Omental fat pad (tissue), 4 donors: ENCODE results near the gene GABARAPL2. TPM values are rescaled to one million over a fixed set of nuclear protein-coding genes. Genes with fewer than 3 reads are reported as not detected.

Source experiments
- ATAC-seq: fragments of 150-250 bp; one replicate; pipeline ENCODE4 v1.9.1; 2016; ENCODE audit warnings: mild to moderate bottlenecking, moderate library complexity; ENCODE audit not compliant: low FRiP score
- DNase-seq: peaks from one replicate; pipeline ENCODE4 v3.0.0-alpha.2; 2019; ENCODE audit warnings: low spot score
- total RNA-seq, 4 donors: library from RNA; depleted of rRNA; stranded (reverse); fragments of >200 nt; gene quantifications; one replicate each; pipeline ENCODE4 v1.1.0, GENCODE V29; 2016
- TF ChIP-seq, protein P1 (sequence below), 3 donors: fragments of 450-650 bp; IDR thresholded peaks; one replicate each; pipeline ENCODE4 v1.5.1; 2016 to 2017; ENCODE audit warnings: antibody characterized with exemption in 3 of 3, mild to moderate bottlenecking in 3 of 3, moderate library complexity in 2 of 3

Gene GABARAPL2, protein sequence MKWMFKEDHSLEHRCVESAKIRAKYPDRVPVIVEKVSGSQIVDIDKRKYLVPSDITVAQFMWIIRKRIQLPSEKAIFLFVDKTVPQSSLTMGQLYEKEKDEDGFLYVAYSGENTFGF
- 100 to 1,000 TPM in 1 of 4 donors, 10 to 100 TPM in 3; 76.9 to 119 (median 89.2) TPM for total RNA-seq

DNA sequence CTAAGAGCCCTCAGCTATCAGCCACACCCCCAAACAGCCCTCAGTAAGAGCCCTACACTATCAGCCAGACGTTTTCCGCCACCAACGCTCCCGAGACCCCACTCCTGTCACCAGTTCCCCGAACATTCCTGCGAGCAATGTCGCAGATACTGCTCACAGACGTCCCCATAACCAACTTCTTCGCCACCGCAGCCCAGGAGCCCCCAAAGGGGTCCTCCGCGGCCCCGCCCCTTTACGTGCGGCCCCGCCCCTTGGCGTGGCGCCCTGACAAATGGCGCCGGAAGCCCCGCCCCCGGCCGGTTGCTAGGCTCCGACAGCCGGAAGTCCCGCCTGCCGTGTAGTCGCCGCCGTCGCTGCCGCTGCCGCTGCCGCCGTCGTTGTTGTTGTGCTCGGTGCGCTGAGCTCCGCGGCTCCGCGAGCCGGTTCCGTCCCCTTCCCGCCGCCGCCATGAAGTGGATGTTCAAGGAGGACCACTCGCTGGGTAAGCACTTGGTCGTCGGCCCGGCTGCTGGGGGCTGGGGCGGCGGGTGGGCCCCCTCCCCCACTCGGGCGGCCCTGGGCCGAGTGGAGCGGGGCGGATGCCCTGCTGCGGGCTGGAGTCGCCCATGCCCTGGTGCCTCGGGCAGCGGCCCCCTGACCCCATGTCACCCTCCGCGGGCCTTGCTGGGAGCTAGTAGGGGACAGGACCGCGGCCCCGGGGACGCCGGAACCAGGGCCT is at the start of gene GABARAPL2:
GABARAPL2 (plus strand) TSS at position 340 of the 718 bp plus-strand sequence; CDS start at position 448, 108 bp downstream.
- DNase-seq = peak; percentile 69
- TF ChIP-seq, protein P1, sequence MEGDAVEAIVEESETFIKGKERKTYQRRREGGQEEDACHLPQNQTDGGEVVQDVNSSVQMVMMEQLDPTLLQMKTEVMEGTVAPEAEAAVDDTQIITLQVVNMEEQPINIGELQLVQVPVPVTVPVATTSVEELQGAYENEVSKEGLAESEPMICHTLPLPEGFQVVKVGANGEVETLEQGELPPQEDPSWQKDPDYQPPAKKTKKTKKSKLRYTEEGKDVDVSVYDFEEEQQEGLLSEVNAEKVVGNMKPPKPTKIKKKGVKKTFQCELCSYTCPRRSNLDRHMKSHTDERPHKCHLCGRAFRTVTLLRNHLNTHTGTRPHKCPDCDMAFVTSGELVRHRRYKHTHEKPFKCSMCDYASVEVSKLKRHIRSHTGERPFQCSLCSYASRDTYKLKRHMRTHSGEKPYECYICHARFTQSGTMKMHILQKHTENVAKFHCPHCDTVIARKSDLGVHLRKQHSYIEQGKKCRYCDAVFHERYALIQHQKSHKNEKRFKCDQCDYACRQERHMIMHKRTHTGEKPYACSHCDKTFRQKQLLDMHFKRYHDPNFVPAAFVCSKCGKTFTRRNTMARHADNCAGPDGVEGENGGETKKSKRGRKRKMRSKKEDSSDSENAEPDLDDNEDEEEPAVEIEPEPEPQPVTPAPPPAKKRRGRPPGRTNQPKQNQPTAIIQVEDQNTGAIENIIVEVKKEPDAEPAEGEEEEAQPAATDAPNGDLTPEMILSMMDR (IDR thresholded peaks at IDR 0.05) = no peak
- peak; percentile 89 for ATAC-seq

DNA sequence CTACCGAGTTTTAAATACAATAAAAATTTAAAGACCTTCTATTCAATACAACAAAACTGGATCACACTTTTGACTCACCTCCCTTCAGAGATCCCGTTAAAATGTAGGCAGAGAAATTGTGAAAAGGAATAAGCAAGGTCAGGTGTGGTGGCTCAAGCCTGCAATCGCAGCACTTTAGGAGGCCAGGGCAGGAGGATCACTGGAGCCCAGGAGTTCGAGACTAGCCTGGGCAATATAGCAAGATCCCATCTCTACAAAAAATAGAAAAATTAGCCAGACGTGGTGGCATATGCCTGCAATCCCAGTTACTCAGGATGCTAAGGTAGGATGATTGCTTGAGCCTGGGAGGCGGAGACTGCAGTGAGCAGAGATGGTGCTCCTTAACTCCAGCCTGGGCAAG is 47.0 kb upstream of the GABARAPL2 start:
- ATAC-seq (no peak), DNase-seq (no peak)
- TF ChIP-seq, protein P1 (IDR thresholded peaks at IDR 0.05) = no peak

DNA sequence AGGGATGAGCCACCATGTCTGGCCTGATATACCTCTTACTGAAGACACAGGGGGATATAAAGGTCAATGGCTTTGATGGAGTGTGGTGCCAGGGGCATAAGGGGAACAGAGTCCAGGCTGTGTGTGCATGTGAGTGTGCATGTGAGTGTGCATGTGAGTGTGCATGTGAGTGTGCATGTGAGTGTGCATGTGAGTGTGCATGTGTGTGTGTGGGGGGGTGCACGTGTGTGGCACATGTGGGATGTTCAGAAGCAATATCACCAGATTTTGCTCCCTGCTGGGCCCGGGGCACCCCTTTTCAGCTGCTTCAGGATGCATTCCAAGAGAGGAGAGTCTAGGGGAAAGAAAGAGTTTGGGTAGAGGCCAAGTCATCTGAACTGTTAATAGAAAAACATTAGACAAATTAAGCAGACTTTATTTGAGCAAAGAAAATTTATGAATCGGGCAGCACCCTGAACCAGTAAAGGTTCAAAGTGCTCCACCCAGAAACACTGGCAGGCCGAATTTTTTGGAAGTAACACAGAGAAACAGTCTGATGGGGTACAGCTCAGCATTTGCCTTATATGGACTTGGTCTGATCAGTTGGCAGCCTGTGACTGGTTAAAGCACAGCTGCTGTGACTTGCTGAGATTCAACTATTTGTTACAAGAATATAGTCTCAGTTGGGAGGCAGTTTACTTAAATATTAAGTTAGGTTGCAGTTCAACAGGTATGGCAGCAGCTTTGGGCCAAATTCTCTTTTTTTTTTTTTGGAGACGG is 40.0 kb upstream of the GABARAPL2 start:
- TF ChIP-seq, protein P1 (IDR thresholded peaks at IDR 0.05) = no peak
- no peak for DNase-seq

DNA sequence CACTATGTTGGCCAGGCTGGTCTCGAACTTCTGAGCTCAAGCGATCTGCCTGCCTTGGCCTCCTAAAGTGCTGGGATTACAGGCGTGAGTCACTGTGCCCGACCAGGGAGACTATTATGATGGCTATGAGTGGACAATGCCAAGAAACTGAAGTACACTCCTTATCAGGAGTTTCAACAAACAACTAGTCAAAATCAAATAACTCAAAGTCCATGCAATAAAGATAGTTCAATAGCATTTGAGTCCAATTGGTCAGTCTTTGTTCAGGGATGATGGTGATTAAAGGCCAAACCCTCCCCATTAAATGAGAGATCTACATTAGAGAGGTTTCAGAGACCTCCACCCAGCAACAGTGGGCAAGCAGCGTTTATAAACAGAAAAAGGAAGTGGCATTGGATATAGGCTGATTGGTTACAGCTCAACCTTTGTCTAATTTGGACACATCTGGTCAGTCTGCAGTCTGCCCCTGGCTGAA is 38.3 kb upstream of the GABARAPL2 start:
- DNase-seq (no peak), ATAC-seq (no peak)
- TF ChIP-seq, protein P1 (IDR thresholded peaks at IDR 0.05) = no peak

More for the DNA sequence above, 40.0 kb upstream of the GABARAPL2 start:
- no peak for ATAC-seq

DNA sequence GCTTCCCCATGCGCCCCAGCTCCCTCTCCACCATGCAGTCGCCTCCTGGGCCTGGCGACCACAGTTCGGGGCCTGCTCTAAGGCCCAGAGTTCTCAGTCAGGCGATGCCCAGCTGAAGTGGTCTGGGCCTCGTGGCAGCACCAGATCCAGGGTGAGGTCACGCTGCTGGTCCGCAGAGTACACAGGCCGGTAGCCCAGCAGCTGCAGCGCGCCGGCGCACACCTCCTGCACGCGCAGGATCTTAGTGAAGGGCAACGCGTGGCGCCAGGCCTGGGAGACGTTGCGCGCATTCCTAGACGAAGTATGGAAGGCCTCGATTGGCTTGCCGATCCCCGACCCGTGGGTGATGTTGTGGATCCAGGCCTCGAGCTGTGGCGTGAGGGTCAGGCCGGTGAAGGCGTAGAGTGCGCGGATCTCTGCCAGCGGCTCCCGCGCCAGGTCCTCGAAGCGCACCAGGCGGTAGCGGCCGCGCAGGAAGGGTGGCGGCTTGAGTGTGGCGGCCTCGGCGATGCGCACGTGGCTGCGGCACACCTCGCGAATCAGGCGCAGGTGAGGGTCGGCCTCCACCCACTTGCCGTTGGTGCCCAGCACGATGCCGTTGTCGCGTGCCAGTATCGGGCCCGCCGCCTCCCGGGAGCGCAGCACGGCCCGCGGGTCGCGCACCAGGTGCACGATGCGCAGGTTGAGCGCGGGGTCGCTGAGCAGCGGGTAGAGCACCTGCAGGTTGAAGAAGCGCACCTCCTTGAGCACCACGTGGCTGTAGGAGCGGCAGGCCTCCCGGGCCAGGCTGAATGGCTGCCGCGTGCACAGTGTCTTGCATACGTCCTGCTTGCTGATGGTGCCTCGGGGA is 36.9 kb upstream of the GABARAPL2 start:
- no peak for ATAC-seq
- TF ChIP-seq, protein P1 (IDR thresholded peaks at IDR 0.05) = no peak
- DNase-seq = no peak

DNA sequence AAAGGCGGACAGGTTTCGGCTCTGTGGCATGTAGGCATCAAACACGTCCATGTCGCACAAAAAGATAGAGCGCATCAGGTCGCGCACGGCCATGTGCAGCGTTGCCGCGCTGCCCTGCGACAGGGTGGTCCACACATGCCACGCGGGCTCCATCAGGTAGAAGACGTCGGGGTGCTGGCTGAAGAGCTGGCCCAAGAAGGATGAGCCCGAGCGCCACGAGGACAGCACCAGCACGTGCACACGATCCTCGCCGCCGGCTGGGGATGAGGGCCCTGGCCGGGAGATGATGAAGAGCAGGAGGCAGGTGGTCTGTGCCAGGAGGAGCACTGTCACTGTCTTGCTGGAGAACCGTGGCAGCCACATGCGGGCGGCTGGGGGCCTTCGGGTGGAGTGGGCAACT is 36.2 kb upstream of the GABARAPL2 start:
- no peak for DNase-seq
- TF ChIP-seq, protein P1 (IDR thresholded peaks at IDR 0.05) = no peak
- ATAC-seq = no peak
